Measurements from ENCODE around the gene DST.

The DST gene

GRCh38 chr6:56511591-56511990 lies 131.1 kb downstream of the DST start:
- no peaks in the 10 kb centered on the region for H3K9me3 ChIP-seq (ENCODE audit: insufficient read depth, low read depth, low read length)
- no peaks in the 10 kb centered on the region for H4K20me1 ChIP-seq (ENCODE audit: insufficient read depth, low read length, poor library complexity, severe bottlenecking)
- TF ChIP-seq EZH2phosphoT487 (IDR thresholded peaks at IDR 0.05; ENCODE audit: borderline replicate concordance) (no peak), CTCF (conservative IDR thresholded peaks at IDR 0.05; ENCODE audit: low read length) (no peak)
- no peak overlapping the region for H2AFZ ChIP-seq (ENCODE audit: low read length)
- H3K79me2 ChIP-seq (ENCODE audit: insufficient read depth, low read length) = no peaks in the 10 kb centered on the region
- no peaks in the 10 kb centered on the region for H3K27me3 ChIP-seq (ENCODE audit: insufficient read depth, low read length, poor library complexity, severe bottlenecking)
- H3K9me2 ChIP-seq (replicated peaks; ENCODE audit: low read depth, low read length) = no peaks in the 10 kb centered on the region
- H3K36me3 ChIP-seq (ENCODE audit: insufficient read depth, low read length) = peaks cover 45% of the 10 kb centered on the region; the same call in 1 of the 2 replicates
- no peaks in the 10 kb centered on the region for H3F3A ChIP-seq (ENCODE audit: low read depth)
- no peak overlapping the region for H3K9ac ChIP-seq (ENCODE audit: low read depth, low read length, poor library complexity, severe bottlenecking)
- no peak overlapping the region for H3K4me2 ChIP-seq (ENCODE audit: low read depth, low read length, poor library complexity, severe bottlenecking)
- no peak overlapping the region for H3K4me3 ChIP-seq (ENCODE audit: low read length, poor library complexity, severe bottlenecking)
- no peaks in the 10 kb centered on the region for H3K4me1 ChIP-seq (ENCODE audit: insufficient read depth, low read length, poor library complexity, severe bottlenecking)

GRCh38 chr6:56510984-56511531 lies 131.6 kb downstream of the DST start:
- H3K9me3 ChIP-seq (ENCODE audit: insufficient read depth, low read depth, low read length) = no peaks in the 10 kb centered on the region
- H3K9ac ChIP-seq (ENCODE audit: low read depth, low read length, poor library complexity, severe bottlenecking) = no peak overlapping the region
- peaks cover 50% of the 10 kb centered on the region; the same call in 1 of the 2 replicates for H3K36me3 ChIP-seq (ENCODE audit: insufficient read depth, low read length)
- H3K27me3 ChIP-seq (ENCODE audit: insufficient read depth, low read length, poor library complexity, severe bottlenecking) = no peaks in the 10 kb centered on the region
- H4K20me1 ChIP-seq (ENCODE audit: insufficient read depth, low read length, poor library complexity, severe bottlenecking) = no peaks in the 10 kb centered on the region
- no peak overlapping the region for H2AFZ ChIP-seq (ENCODE audit: low read length)
- no peak for TF ChIP-seq EZH2phosphoT487 (IDR thresholded peaks at IDR 0.05; ENCODE audit: borderline replicate concordance)
- no peak for TF ChIP-seq CTCF (conservative IDR thresholded peaks at IDR 0.05; ENCODE audit: low read length)
- no peaks in the 10 kb centered on the region for H3K79me2 ChIP-seq (ENCODE audit: insufficient read depth, low read length)
- H3K9me2 ChIP-seq (replicated peaks; ENCODE audit: low read depth, low read length) = no peaks in the 10 kb centered on the region
- H3F3A ChIP-seq (ENCODE audit: low read depth) = no peaks in the 10 kb centered on the region
- H3K4me3 ChIP-seq (ENCODE audit: low read length, poor library complexity, severe bottlenecking) = no peak overlapping the region
- no peak overlapping the region for H3K4me2 ChIP-seq (ENCODE audit: low read depth, low read length, poor library complexity, severe bottlenecking)
- no peaks in the 10 kb centered on the region for H3K4me1 ChIP-seq (ENCODE audit: insufficient read depth, low read length, poor library complexity, severe bottlenecking)

GRCh38 chr6:56509031-56509430 lies 133.7 kb downstream of the DST start:
- no peak for TF ChIP-seq CTCF (conservative IDR thresholded peaks at IDR 0.05; ENCODE audit: low read length)
- no peak for TF ChIP-seq EZH2phosphoT487 (IDR thresholded peaks at IDR 0.05; ENCODE audit: borderline replicate concordance)
- Histone ChIP-seq H3F3A (ENCODE audit: low read depth) (no peaks in the 10 kb centered on the region), H2AFZ (ENCODE audit: low read length) (no peak overlapping the region), H3K4me1 (ENCODE audit: insufficient read depth, low read length, poor library complexity, severe bottlenecking) (no peaks in the 10 kb centered on the region), H3K27me3 (ENCODE audit: insufficient read depth, low read length, poor library complexity, severe bottlenecking) (no peaks in the 10 kb centered on the region), H3K4me2 (ENCODE audit: low read depth, low read length, poor library complexity, severe bottlenecking) (no peak overlapping the region), H3K79me2 (ENCODE audit: insufficient read depth, low read length) (no peaks in the 10 kb centered on the region), H3K9ac (ENCODE audit: low read depth, low read length, poor library complexity, severe bottlenecking) (no peak overlapping the region), H3K9me3 (ENCODE audit: insufficient read depth, low read depth, low read length) (no peaks in the 10 kb centered on the region), H3K9me2 (replicated peaks; ENCODE audit: low read depth, low read length) (no peaks in the 10 kb centered on the region), H3K4me3 (ENCODE audit: low read length, poor library complexity, severe bottlenecking) (no peak overlapping the region), H4K20me1 (ENCODE audit: insufficient read depth, low read length, poor library complexity, severe bottlenecking) (no peaks in the 10 kb centered on the region), H3K36me3 (ENCODE audit: insufficient read depth, low read length) (peaks cover 36% of the 10 kb centered on the region; the same call in 1 of the 2 replicates)

Data from Loucy (cell line).